ENCODE data around the gene ARHGAP10.

Gene ARHGAP10

GRCh38 chr4:148091896-148092295 lies 360.0 kb downstream of the ARHGAP10 start:
- no peaks in the 10 kb centered on the region for H3K79me2 ChIP-seq (ENCODE audit: insufficient read depth, low read depth)
- no peak overlapping the region for H3K9ac ChIP-seq
- no peak overlapping the region for H3K4me3 ChIP-seq (IDR thresholded peaks at IDR 0.05; ENCODE audit: insufficient read depth, low read depth, low read length)
- TF ChIP-seq CTCF (conservative IDR thresholded peaks at IDR 0.05; ENCODE audit: low read depth, low read length) = no peak
- no peaks in the 10 kb centered on the region for H3K36me3 ChIP-seq (ENCODE audit: insufficient read depth)
- H3K4me1 ChIP-seq (ENCODE audit: low read depth, poor library complexity, severe bottlenecking) = no peaks in the 10 kb centered on the region
- H3K27ac ChIP-seq = no peak overlapping the region
- no peak overlapping the region for H3K4me2 ChIP-seq
- no peaks in the 10 kb centered on the region for H3K27me3 ChIP-seq (ENCODE audit: insufficient read depth, low read depth)
- H4K20me1 ChIP-seq (ENCODE audit: insufficient read depth) = no peaks in the 10 kb centered on the region
- no peak overlapping the region for H2AFZ ChIP-seq (ENCODE audit: low read depth)

- Histone ChIP-seq H3K36me3 (ENCODE audit: insufficient read depth) (no peaks in the 10 kb centered on the region), H4K20me1 (ENCODE audit: insufficient read depth) (no peaks in the 10 kb centered on the region), H3K4me2 (no peak overlapping the region), H3K79me2 (ENCODE audit: insufficient read depth, low read depth) (no peaks in the 10 kb centered on the region), H3K9ac (no peak overlapping the region), H3K4me3 (IDR thresholded peaks at IDR 0.05; ENCODE audit: insufficient read depth, low read depth, low read length) (no peak overlapping the region), H3K27ac (no peak overlapping the region), H3K4me1 (ENCODE audit: low read depth, poor library complexity, severe bottlenecking) (no peaks in the 10 kb centered on the region), H3K27me3 (ENCODE audit: insufficient read depth, low read depth) (no peaks in the 10 kb centered on the region), H2AFZ (ENCODE audit: low read depth) (no peak overlapping the region)
- TF ChIP-seq CTCF (conservative IDR thresholded peaks at IDR 0.05; ENCODE audit: low read depth, low read length) = no peak
Measured at GRCh38 chr4:148092316-148093014, 360.6 kb downstream of the ARHGAP10 start.

- no peak overlapping the region for H3K4me2 ChIP-seq
- H3K4me1 ChIP-seq (ENCODE audit: low read depth, poor library complexity, severe bottlenecking) = no peaks in the 10 kb centered on the region
- H3K9ac ChIP-seq = no peak overlapping the region
- no peak overlapping the region for H3K4me3 ChIP-seq (IDR thresholded peaks at IDR 0.05; ENCODE audit: insufficient read depth, low read depth, low read length)
- TF ChIP-seq CTCF (conservative IDR thresholded peaks at IDR 0.05; ENCODE audit: low read depth, low read length) = no peak
- no peaks in the 10 kb centered on the region for H3K27me3 ChIP-seq (ENCODE audit: insufficient read depth, low read depth)
- H3K36me3 ChIP-seq (ENCODE audit: insufficient read depth) = no peaks in the 10 kb centered on the region
- H3K79me2 ChIP-seq (ENCODE audit: insufficient read depth, low read depth) = no peaks in the 10 kb centered on the region
- H3K27ac ChIP-seq = no peak overlapping the region
- no peaks in the 10 kb centered on the region for H4K20me1 ChIP-seq (ENCODE audit: insufficient read depth)
- H2AFZ ChIP-seq (ENCODE audit: low read depth) = no peak overlapping the region
Measured at GRCh38 chr4:148093065-148093464, 361.2 kb downstream of the ARHGAP10 start.

- H3K4me2 ChIP-seq = no peak overlapping the region
- no peaks in the 10 kb centered on the region for H3K79me2 ChIP-seq (ENCODE audit: insufficient read depth, low read depth)
- H2AFZ ChIP-seq (ENCODE audit: low read depth) = no peak overlapping the region
- H3K9ac ChIP-seq = no peak overlapping the region
- no peaks in the 10 kb centered on the region for H4K20me1 ChIP-seq (ENCODE audit: insufficient read depth)
- H3K4me3 ChIP-seq (IDR thresholded peaks at IDR 0.05; ENCODE audit: insufficient read depth, low read depth, low read length) = no peak overlapping the region
- H3K27ac ChIP-seq = no peak overlapping the region
- no peaks in the 10 kb centered on the region for H3K4me1 ChIP-seq (ENCODE audit: low read depth, poor library complexity, severe bottlenecking)
- H3K27me3 ChIP-seq (ENCODE audit: insufficient read depth, low read depth) = no peaks in the 10 kb centered on the region
- no peak for TF ChIP-seq CTCF (conservative IDR thresholded peaks at IDR 0.05; ENCODE audit: low read depth, low read length)
- H3K36me3 ChIP-seq (ENCODE audit: insufficient read depth) = no peaks in the 10 kb centered on the region
Measured at GRCh38 chr4:148094149-148094548, 362.3 kb downstream of the ARHGAP10 start.

Data from KMS-11 (cell line).